ENCODE results near the gene HIP1. TPM values are rescaled to one million over a fixed set of nuclear protein-coding genes. Genes with fewer than 3 reads are reported as not detected.

Gene HIP1
- total and polyA plus RNA-seq, 2 donors from 2014 or later: 11.2 to 50.1 TPM

DNA sequence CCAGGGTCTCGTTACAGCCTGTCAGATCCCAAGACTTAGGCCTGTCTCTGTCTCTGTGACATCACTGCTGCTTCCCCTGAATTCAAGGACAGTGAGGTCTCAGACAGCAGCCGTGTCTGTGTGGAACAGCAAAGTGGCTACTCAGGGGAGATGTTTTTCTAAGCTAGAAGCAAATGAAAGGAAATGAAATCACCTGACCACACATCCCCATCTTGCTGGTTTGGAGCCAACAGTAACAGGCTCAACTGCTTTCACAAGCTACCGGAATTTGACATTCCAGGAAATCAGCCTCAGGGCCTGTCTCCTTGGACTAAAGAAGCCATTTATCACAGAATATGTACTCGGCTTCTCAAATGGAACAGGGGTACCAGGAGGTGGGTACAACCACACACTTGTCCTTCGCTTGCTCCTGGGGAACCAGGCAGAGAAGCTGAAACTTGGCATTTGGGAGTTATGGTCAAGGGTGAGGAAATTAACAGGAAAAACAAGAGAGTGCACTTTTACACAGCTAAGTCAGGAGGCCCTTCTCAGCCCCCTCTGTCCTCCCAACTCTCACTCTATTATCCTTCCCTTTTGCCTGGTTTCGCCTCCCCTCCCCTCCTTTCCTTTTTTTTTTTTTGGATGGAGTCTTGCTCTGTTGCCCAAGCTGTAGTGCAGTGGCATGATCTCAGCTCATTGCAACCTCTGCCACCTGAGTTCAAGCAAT is 173.5 kb downstream of the HIP1 start:
- peak in 4 of 5 donors; percentile 45 to 93 (median 74) for DNase-seq
- TF ChIP-seq, protein P1, sequence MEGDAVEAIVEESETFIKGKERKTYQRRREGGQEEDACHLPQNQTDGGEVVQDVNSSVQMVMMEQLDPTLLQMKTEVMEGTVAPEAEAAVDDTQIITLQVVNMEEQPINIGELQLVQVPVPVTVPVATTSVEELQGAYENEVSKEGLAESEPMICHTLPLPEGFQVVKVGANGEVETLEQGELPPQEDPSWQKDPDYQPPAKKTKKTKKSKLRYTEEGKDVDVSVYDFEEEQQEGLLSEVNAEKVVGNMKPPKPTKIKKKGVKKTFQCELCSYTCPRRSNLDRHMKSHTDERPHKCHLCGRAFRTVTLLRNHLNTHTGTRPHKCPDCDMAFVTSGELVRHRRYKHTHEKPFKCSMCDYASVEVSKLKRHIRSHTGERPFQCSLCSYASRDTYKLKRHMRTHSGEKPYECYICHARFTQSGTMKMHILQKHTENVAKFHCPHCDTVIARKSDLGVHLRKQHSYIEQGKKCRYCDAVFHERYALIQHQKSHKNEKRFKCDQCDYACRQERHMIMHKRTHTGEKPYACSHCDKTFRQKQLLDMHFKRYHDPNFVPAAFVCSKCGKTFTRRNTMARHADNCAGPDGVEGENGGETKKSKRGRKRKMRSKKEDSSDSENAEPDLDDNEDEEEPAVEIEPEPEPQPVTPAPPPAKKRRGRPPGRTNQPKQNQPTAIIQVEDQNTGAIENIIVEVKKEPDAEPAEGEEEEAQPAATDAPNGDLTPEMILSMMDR (IDR thresholded peaks at IDR 0.05; ENCODE audit: borderline replicate concordance, extremely low read depth, insufficient read depth): no peak
- intact Hi-C loops (cut with DNase I): no loop called here
- Histone ChIP-seq H3K4me1 (ENCODE audit: control insufficient read depth in 2 of 3, insufficient read depth in 2 of 3, low read depth in 1 of 3, low read length in 3 of 3) (peaks cover 0 to 12% (median 12%) of the 10 kb centered on the region in 3 donors), H3K27me3 (ENCODE audit: control insufficient read depth, insufficient read depth, low read length) (no peaks in the 10 kb centered on the region), H3K9ac (ENCODE audit: low read length in 3 of 3) (no peak overlapping the region), H3K9me3 (ENCODE audit: control insufficient read depth in 2 of 3, insufficient read depth in 1 of 3, low read length in 3 of 3) (no peaks in the 10 kb centered on the region), H3K4me3 (ENCODE audit: low read length in 3 of 3) (no peak overlapping the region), H3K27ac (ENCODE audit: low read depth in 2 of 2, low read length in 2 of 2) (peak overlapping the region; percentile 70 to 78), H3K36me3 (ENCODE audit: control insufficient read depth in 2 of 3, insufficient read depth in 3 of 3, low read length in 3 of 3) (peaks cover 2 to 31% (median 12%) of the 10 kb centered on the region in 3 donors)
- FAIRE-seq: peak; percentile 17

DNA sequence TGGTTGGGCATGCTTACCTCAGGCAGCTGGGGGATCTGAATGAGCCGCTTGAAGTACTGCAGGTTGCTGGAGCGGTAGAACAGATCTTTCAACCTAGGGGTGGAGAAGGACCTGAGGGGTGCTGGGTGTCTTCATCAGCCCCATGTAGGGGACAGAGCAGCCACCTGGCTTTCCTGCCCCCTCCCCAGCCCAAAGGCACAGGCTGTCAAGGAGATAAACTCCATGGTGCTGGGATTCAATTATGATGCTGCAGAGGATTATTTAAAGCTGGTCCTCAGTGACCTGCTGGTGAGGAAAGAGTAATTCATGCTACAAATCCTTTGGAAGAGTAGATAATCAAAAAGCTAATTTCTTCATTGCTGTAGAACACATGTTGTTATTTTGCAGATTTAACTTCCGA is 175.6 kb downstream of the HIP1 start:
- Histone ChIP-seq H3K27ac (ENCODE audit: low read depth in 2 of 2, low read length in 2 of 2) (no peak overlapping the region), H3K9me3 (ENCODE audit: control insufficient read depth in 2 of 3, insufficient read depth in 1 of 3, low read length in 3 of 3) (no peaks in the 10 kb centered on the region), H3K4me3 (ENCODE audit: low read length in 3 of 3) (no peak overlapping the region), H3K36me3 (ENCODE audit: control insufficient read depth in 2 of 3, insufficient read depth in 3 of 3, low read length in 3 of 3) (peaks cover 2 to 22% (median 9%) of the 10 kb centered on the region in 3 donors), H3K27me3 (ENCODE audit: control insufficient read depth, insufficient read depth, low read length) (no peaks in the 10 kb centered on the region), H3K4me1 (ENCODE audit: control insufficient read depth in 2 of 3, insufficient read depth in 2 of 3, low read depth in 1 of 3, low read length in 3 of 3) (peaks cover 0 to 12% (median 12%) of the 10 kb centered on the region in 3 donors), H3K9ac (ENCODE audit: low read length in 3 of 3) (no peak overlapping the region)
- DNase-seq: no peak
- intact Hi-C loops (cut with DNase I): no loop called here
- TF ChIP-seq, protein P1 (IDR thresholded peaks at IDR 0.05; ENCODE audit: borderline replicate concordance, extremely low read depth, insufficient read depth): no peak
- FAIRE-seq: no peak

DNA sequence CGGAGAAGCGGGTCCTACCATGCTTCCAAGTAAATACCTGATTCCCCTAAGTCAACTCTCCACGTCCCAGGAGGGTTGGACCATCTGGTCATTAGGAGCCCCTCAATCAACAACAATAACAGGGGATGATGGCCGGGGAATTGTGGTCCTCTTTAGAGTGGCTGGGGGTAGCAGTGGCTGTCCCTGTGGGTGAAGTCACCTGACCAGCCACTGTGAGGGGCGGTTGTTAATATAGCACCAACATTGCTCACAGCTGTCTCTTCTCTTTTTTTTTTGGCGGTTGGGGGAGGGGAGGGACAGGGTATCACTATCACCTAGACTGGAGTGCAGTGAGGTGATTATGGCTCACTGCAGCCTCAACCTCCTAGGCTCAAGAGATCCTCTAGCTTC is 178.8 kb downstream of the HIP1 start:
- FAIRE-seq: no peak

More for the DNA sequence above, 178.8 kb downstream of the HIP1 start:
- peak in 3 of 5 donors; percentile 45 to 53 (median 48) for DNase-seq
- H3K4me1 ChIP-seq (ENCODE audit: control insufficient read depth in 2 of 3, insufficient read depth in 2 of 3, low read depth in 1 of 3, low read length in 3 of 3): peaks cover 0 to 3% (median 3%) of the 10 kb centered on the region in 3 donors
- TF ChIP-seq, protein P1 (IDR thresholded peaks at IDR 0.05; ENCODE audit: borderline replicate concordance, extremely low read depth, insufficient read depth): no peak
- intact Hi-C loops (cut with DNase I): no loop called here
- no peak overlapping the region for H3K9ac ChIP-seq (ENCODE audit: low read length in 3 of 3)
- H3K4me3 ChIP-seq (ENCODE audit: low read length in 3 of 3): no peak overlapping the region
- H3K9me3 ChIP-seq (ENCODE audit: control insufficient read depth in 2 of 3, insufficient read depth in 1 of 3, low read length in 3 of 3): no peaks in the 10 kb centered on the region
- H3K27ac ChIP-seq (ENCODE audit: low read depth in 2 of 2, low read length in 2 of 2): no peak overlapping the region
- no peaks in the 10 kb centered on the region for H3K27me3 ChIP-seq (ENCODE audit: control insufficient read depth, insufficient read depth, low read length)
- peaks cover 2 to 40% (median 17%) of the 10 kb centered on the region in 3 donors for H3K36me3 ChIP-seq (ENCODE audit: control insufficient read depth in 2 of 3, insufficient read depth in 3 of 3, low read length in 3 of 3)

Measured in kidney (tissue), 14 donors.